Activated CD4-positive, alpha-beta T cell treated with anti-CD3 and anti-CD28 coated beads for 1 hour (primary cell): ENCODE data around the gene MAPK4.
"Not testable (repeated sequence)": the region's sequence is repeated elsewhere in the genome, so short reads cannot be mapped to it uniquely, and the experiment has no call there.

ENCODE experiments used
- DNase-seq: peaks from one replicate; pipeline ENCODE4 v3.0.0-alpha.2; 2020

MAPK4 gene

GRCh38 chr18:50695431-50696176 lies 135.7 kb downstream of the MAPK4 start:
- DNase-seq: no peak

- no peak for DNase-seq
These were observed 136.5 kb downstream of the MAPK4 start for GRCh38 chr18:50696436-50696835.

- DNase-seq: no peak
These were observed 137.0 kb downstream of the MAPK4 start for GRCh38 chr18:50696929-50697328.

- DNase-seq: no peak
These were observed 137.6 kb downstream of the MAPK4 start for GRCh38 chr18:50697509-50697908.

- no peak for DNase-seq
These were observed 140.6 kb downstream of the MAPK4 start for GRCh38 chr18:50700245-50701165.

- no peak for DNase-seq
These were observed 144.6 kb downstream of the MAPK4 start for GRCh38 chr18:50704357-50704940.

- DNase-seq: no peak
These were observed 146.3 kb downstream of the MAPK4 start for GRCh38 chr18:50706199-50706598.

GRCh38 chr18:50706651-50707050 lies 146.8 kb downstream of the MAPK4 start:
- no peak for DNase-seq

- DNase-seq: not testable (repeated sequence)
These were observed 147.4 kb downstream of the MAPK4 start for GRCh38 chr18:50707297-50707696.

- DNase-seq: no peak
These were observed 148.1 kb downstream of the MAPK4 start for GRCh38 chr18:50707855-50708469.

- DNase-seq: no peak
These were observed 149.3 kb downstream of the MAPK4 start for GRCh38 chr18:50709193-50709592.

- no peak for DNase-seq
These were observed 151.5 kb downstream of the MAPK4 start for GRCh38 chr18:50711386-50711785.

GRCh38 chr18:50715919-50716318 lies 156.0 kb downstream of the MAPK4 start:
- no peak for DNase-seq

GRCh38 chr18:50716902-50717301 lies 157.0 kb downstream of the MAPK4 start:
- DNase-seq: no peak

GRCh38 chr18:50717563-50717962 lies 157.7 kb downstream of the MAPK4 start:
- no peak for DNase-seq

- no peak for DNase-seq
These were observed 159.8 kb downstream of the MAPK4 start for GRCh38 chr18:50719471-50720324.

GRCh38 chr18:50720325-50720674 lies 160.4 kb downstream of the MAPK4 start:
- no peak for DNase-seq

- no peak for DNase-seq
These were observed 161.1 kb downstream of the MAPK4 start for GRCh38 chr18:50721006-50721405.

GRCh38 chr18:50721451-50722120 lies 161.7 kb downstream of the MAPK4 start:
- no peak for DNase-seq

- DNase-seq: no peak
These were observed 162.4 kb downstream of the MAPK4 start for GRCh38 chr18:50722311-50722710.

- DNase-seq: no peak
These were observed 164.9 kb downstream of the MAPK4 start for GRCh38 chr18:50724751-50725151.
